ENCODE data around the gene MTHFD1.

The MTHFD1 gene

DNA sequence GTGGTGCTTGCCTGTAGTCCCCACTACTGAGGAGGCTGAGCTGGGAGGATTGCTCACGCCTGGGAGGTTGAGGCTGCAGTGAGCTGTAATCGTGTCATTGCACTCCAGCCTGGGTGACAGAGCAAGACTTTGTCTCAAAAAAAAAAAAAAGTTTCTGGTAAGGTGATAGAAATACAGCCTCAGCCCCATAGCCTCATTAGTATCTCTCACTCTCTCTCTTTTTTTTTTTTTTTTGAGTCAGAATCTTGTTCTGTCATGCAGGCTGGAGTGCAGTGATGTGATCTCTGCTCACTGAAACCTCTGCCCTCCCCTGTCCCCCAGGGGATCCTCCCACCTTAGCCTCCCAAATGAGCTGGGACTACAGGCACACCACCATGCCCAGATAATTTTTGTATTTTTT lies 19.2 kb downstream of the MTHFD1 start:
- no peak for DNase-seq (ENCODE audit: low spot score)

DNA sequence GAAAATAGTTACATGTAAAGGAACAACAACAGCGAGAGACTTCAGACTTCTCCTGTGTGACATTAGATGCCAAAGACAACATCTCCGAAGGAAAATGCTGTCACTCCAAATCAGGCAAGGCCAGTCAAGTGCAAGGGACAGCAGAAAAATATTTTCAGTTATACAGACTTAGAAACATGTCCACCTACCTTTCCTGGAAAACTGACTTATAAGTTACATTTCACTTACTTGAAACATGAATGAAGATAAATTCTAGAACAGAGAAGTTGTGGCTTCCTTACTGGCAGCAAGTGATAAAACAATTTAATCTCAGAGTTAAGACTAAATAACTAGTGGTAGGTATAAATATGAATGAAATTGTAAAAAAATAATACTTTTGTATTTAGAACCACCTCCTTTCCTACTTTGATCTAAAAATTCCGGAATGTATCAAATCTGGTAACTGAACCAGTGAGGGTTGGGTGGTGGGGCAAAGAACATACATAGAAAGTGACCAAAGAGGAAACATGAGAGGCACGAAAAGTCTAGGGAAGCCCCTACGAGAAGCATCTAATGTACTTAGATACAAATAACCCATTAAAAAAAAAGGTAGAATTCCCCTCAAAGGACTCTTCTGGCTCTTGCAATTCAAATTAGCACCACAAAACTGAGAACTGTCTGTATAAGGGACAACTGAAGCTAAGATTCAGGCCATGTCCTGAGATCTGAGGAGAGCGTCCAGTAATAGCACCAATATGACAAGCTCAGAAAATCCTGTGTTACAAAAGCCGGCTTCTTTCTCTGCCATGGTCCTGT lies 21.2 kb downstream of the MTHFD1 start:
- DNase-seq (ENCODE audit: low spot score): no peak

DNA sequence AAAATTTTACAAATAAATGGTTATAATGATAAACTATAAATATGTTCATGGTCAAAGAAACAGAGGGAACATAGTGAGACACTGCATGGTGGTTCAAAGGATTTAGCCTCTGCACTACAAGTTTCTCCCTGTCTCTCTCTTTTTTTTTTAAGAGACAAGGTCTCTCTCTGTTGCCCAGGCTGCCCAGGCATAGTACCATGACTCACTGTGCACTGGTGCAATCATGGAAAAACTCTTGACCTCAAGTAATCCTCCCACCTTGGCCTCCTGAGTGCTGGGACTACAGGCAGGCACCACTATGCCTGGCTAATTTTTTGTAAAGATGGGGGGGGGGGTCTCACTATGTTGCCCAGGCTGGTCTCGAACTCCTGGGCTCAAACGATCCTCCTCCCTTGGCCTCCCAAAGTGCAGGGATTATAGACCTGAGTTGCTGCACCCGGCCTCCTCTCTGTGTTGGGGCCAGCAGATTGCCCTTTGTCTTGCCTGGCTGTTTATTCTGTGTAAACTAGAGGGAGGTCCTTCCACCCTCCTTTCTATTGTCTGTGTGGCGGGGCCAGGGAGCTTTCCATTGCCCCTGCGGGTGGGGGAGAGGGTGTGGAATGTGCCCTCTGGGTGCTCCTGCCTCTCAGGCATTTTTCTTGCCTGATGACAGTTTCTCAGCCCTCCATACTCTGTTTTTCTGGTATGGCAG lies 22.1 kb downstream of the MTHFD1 start:
- DNase-seq (ENCODE audit: low spot score): no peak

DNA sequence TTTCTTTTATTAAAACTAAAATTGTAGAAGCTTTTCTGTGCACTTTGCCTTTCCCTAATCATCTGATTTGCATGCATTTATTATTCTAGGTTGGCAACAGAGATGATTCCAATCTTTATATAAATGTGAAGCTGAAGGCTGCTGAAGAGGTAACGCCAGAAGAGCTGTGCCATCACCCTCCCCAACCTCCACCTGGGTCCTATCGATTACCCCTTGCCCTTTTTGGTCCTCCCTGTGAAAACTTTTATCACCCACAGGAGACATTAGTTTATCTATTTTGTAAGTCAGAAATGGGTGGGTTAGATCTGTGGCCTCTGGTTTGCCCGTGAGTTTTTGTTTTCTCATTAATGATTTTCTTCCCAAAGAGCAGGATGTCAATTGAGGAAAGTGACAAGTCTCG lies 22.8 kb downstream of the MTHFD1 start:
- no peak for DNase-seq (ENCODE audit: low spot score)

DNA sequence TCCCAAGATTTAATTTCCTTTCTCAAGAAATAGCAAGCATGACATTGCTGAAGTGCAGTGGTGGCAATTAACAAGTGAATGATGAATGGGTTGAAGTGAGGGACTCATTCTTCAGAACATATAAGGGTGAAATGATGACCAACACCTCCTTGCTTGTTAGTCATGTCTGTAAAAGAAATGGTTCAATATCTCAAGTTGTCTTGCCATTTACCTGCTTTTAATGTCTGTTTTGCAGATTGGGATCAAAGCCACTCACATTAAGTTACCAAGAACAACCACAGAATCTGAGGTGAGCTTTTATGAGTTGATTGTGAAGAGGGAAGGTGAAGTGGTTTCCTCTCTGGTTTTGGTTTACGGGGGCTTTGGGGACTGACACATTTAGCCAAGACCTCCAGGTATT lies 24.1 kb downstream of the MTHFD1 start:
- DNase-seq (ENCODE audit: low spot score): no peak

DNA sequence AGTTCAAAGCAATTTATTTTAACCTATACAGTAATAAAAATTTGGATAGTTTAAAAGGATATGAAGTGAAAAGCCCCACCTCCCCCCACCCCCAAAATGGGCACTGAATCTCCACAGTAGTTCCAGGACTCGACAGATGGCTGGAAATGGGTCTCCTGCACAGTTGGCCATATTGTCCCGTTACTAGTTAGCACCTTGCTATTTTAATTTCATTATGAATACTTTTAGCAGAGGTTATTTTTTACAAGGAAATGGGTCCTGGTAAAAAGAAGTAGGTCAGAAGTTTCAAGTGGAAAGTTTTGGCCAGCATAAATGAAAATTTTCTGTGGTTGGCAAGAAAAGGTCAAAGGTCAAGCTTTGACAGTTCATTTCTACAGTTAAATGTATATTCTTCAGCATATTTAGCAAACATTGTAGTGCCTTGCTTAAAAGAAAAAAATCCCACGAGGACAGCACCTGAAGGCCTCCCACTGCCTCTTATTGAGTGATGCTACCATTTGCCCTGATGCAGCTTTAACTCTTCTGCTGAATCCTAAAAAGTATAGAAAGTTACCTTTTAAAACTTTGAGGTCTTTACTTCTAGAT lies 28.3 kb downstream of the MTHFD1 start:
- no peak for DNase-seq (ENCODE audit: low spot score)

DNA sequence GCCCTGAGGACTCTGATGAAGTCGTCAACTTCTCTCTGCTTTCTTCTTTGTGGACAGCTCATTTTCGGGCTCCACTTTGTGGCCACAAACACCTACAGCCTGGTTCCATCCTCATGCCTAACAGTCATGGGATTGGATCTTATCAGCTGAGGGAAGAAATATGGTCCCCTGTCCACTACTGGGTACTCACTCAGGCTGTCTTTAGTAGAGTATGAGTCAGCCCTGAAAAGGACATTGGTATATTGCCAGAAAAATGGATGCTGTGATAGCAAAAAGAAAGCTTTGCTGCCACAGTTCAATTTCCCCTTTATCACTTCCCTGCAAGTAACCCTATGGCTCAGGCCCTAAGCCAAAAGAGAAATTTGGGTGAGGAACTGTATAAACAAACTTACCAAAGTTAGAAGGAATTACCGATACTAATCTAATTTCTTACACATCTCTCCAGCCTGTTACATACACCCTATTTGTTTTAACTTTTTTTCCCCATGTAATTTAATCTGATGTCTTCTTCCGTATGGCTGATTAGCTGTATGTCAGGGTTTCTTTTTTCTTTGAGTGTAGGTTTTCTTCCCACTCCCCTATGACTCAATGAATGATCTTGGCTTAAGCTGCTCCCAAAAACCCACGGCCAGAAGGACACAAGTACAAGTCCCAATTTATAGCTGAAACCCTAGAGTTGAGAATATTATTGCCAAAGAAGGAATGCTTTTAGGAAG lies 29.1 kb downstream of the MTHFD1 start:
- DNase-seq (ENCODE audit: low spot score): no peak

DNA sequence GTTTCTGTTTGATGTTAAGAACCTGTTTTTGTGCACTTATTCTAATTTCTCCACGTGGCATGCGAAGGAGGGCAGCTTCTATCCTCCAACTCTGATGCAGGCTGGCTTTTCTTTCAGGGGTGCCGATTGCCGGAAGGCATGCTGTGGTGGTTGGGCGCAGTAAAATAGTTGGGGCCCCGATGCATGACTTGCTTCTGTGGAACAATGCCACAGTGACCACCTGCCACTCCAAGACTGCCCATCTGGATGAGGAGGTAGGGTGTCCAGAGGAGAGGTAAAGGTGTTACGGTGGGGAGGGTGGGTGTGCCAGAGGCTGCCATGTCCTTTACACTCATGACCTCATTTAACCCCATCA lies 29.6 kb downstream of the MTHFD1 start:
- no peak for DNase-seq (ENCODE audit: low spot score)

DNA sequence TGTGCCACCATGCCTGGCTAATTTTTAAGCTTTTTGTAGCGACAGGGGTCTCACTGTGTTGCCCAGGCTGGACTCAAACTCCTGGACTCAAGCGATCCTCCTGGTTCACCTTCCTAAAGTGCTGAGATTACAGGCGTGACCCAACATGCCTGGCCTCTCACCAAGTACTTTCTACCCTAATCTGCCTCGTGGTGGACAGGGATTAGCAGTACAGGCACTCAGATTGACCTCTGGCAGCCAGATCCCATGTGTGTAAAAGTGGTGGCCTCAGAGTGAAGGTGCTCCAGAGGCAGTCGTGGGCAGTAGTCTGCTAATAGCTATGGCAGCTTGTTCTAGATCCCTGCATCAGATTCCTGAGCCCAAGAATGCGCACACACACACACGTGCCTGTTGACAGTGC lies 30.9 kb downstream of the MTHFD1 start:
- no peak for DNase-seq (ENCODE audit: low spot score)

DNA sequence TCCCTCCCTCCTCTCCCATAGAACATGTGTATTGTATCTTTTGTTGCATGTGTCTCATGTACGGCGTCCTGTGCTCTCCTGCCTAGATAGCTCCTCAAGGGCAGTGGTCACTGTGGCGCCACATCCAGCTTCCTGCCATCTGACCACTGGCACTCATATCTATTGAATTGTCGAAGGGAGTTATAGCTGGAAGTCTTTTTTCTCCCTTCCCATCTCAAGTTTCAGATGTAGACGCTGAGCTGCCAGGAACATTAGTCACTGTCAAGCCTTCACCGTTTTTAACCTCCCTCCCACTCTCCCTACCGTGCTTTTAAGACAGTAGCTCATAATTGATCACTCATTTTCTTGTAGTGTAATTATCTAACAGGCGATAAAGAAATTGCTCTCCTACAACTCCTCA lies 33.0 kb downstream of the MTHFD1 start:
- peak; percentile 31 for DNase-seq (ENCODE audit: low spot score)

DNA sequence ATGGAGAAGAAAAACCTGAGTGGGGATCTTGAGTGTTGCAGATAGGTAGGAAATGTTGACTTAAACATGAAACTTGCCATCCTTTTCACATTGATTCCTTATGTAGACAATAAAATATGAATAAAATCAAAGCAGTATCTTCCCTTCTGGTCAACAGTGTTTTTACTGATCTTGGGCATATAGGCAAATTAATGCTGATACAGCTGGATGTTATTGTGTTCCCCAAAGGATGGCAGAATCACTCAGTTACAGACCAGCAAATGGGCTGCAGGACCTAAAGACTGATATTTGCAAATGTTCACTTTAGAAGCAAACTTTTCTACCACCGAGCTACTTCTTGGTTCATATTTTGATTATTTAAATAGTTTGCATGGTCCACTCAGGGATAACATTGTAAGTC lies 33.9 kb downstream of the MTHFD1 start:
- no peak for DNase-seq (ENCODE audit: low spot score)

DNA sequence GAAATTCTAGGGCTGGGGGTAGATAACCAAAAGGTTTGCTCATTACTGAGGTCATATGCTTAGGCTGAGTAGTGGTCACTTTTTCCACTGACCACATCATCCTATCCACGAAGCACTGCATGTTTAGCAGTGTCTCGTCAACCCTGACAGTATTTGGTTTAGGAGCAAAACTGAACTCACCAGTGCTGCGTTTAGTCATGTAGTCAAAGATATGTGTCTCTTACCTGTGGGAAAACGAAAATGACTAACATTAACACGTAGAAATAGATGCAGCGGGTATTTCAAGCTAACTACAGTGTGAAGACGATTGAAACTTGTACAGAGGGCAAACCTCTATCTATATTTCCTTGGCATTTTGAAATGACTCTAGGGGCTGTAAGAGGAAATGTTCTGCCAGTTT lies 34.6 kb downstream of the MTHFD1 start:
- no peak for DNase-seq (ENCODE audit: low spot score)

DNA sequence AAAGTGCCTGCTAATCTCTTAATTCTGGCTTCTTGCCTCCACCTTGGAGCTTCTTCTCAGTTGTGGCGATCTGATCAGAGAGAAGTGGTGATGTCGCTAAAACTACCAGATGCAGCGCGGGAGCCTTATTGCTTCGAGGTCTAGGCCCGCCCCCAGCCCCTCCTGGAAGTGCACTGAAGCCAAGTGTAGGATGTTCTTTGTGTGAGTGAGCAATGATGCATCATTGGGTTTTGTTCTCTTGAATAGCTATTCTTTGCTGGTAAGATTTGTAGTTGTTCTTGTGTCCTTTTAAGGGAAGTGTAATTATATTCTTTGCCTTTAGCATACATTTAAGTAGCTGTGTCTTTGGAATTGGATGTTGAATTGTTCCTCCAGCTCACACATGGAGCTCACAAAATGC lies 35.8 kb downstream of the MTHFD1 start:
- DNase-seq (ENCODE audit: low spot score): peak; percentile 60

DNA sequence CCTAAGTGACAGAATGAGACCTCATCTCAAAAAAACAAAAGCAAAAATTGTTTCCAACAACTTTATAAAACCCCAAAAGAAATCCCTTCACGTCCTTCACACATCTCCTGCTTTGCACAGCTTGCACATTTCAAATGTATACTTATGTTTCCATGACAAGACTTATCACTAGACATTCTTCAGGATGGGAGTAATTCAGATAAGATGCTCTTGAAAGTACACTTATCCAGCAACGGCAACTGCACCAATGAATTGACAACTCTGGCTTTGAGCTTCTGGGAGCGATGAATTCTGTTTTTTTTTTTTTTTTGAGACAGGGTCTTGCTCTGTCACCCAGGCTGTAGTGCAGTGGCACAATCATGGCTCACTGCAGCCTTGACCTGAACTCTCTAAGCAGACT lies 46.4 kb downstream of the MTHFD1 start:
- no peak for DNase-seq (ENCODE audit: low spot score)

DNA sequence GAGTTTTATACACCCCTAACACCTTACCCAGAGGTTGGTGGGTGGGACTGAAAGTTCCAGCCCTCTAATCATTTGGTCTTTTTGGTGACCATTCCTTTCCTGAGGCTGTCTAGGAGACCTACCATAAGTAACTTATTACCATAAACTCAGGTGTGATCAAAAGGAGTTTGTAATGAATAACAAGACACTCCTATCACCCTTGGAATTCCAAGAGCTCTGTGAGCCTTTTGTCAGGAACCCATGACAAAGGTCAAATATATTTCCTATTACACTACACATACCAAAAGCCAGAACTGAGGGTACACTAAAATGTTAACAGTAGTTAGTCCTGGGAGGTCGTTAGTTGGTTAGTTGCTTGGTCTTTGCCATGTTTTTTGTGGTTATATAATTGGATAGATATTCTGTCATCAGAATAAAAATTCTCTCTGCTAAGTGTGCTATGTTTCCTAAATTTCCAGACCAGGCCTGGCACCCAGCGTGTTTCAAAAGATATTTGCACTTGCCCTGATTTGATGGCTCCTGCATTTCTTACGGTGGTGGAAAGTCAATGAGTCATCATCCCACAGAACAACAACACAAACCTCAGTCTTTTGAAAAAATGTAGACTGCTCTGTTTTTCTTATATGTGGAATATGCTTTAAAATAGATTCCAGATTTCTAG lies 50.2 kb downstream of the MTHFD1 start:
- DNase-seq (ENCODE audit: low spot score): no peak

DNA sequence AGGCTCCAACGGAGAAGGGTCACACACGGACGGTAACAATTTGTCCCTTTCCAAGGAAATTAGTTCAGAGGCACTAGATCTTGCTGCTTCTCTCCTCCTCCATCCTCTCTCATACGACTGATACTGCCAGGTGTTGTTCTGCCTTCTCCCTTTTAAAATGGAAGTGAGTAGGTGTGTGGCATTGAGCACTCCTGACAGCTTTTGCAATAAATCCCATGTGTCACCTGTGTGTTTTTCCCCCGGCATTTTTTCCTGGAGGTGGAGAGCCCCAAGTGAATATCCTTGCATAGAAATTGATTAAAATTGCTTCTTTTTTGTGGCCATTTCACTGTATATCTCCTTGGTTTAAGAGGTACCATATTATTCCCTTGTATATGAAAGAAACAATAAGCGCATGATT lies 51.0 kb downstream of the MTHFD1 start:
- DNase-seq (ENCODE audit: low spot score): no peak

DNA sequence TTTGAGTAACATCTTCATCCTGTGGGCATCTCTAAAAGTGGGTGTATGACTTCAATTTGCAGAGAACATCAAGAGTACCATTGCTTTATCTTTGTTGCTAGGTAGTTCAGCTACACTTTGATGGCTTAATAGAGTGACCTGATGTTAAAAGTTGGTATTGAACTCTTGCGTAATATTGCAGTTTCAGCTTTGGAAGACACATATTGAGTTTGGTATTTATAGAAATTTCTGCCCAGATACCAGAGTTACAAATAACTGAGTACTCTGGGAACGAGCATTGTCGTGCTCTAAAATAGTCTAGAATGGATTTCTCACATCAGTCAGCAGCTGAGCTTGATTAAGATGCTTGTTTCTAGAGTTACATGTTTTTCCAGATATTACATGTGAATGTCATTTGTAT lies 52.3 kb downstream of the MTHFD1 start:
- no peak for DNase-seq (ENCODE audit: low spot score)

DNA sequence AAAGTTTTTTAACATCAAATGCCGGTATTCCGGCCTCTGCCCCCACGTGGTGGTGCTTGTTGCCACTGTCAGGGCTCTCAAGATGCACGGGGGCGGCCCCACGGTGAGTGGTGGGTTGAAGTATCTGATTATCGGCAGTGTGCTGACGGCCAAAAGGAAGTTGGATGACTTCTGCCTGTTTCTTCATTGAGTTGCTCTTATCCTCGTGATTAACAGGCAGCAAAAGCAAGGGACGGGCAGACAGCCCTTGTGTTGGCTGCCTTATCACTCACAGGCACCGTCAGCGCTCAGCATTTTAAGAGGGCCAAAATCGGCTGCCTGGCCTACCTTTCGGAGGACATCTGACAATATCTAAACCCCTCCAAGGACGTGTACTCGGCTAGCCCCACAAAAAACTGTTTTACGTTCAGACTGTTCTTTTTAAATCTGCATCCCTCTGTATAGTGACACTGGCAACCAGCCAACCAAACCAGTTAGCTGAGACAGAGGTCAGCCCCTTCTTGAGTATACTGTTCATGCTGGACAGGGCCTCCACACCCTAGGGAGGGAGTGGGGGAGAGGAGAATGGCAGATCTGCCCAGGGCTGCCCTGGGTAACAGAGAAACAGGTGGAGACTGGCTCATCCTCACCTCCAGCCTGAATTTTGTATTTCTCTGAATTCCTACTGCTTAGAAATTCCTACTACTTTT lies 54.3 kb downstream of the MTHFD1 start:
- DNase-seq (ENCODE audit: low spot score): no peak

DNA sequence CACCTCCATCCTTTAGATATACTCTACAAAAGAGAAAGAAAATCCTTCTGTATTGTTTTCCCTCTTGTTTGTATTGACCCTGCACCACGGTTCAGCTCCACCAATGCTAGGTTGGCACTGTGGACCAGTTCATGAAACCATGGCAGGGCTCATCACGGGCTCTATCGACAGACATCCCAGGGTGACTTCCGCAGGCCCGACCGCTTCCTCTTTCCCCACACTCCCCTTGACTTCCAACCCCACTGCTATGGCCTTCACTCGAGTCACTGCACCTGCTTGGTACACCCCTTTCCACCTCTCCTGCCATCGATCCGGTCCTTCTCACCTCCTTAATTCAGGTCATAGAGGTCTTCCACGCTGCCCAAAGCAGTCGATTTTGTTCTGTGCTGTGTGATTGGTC lies 56.0 kb downstream of the MTHFD1 start:
- no peak for DNase-seq (ENCODE audit: low spot score)

DNA sequence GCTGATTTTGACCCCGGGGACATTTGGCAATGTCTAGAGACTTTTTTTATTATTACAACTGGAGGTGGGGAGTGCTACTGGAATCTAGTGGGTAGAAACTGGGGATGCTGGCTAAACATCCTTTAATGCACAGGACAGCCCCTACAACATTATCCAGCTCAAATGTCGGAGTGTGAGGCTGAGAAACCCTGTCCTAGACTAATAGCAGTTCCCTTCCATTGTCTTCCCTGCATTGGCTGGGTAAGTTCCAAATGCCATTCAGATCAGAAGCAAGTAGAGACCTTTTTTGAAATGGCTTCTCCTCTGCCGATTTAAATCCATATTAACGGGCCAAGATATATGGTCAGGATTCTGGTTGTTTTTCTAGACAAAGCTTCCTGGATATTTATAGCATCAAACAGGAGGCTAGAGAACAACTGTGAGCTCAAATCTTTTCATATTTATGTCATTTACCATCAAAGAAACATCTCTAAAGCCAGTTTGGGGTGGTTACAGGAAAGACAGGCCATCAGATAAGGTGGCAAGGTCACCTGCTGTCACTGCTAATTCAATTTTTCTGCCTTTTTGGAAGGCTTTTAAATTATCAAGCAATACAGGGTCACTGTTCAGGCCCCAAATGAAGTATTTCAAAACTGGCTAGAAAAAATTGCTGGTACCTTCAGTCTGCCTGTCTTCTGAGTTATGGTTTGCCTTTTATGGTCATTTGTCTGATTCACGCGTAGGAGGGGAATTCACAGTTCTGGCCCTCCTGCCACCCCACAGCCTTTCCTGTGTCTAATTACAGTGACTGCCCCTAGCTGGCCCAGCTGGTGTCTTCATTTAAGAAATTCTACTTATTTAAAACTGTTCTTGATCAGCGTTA lies 57.1 kb downstream of the MTHFD1 start:
- DNase-seq (ENCODE audit: low spot score): peak; percentile 79
